H1 (cell line): ENCODE results near the gene RAPGEF5. TPM values are rescaled to one million over a fixed set of nuclear protein-coding genes. Genes with fewer than 3 reads are reported as not detected.
A peak's percentile ranks its signal among the peaks of the same experiment; 100 is the strongest.

Experiments
- CTCF ChIA-PET: fragments of 300-600 bp; sonication (Branson Sonifier 250); formaldehyde crosslinking; loops from one replicate; lab custom pipeline; 2021; ENCODE audit not compliant: partially characterized antibody; lab: Charles Lee
- POLR2A ChIA-PET: fragments of 300-600 bp; sonication (Branson Sonifier 250); formaldehyde crosslinking; loops from one replicate; lab custom pipeline; 2021; ENCODE audit warnings: inconsistent platforms; ENCODE audit not compliant: partially characterized antibody; lab: Charles Lee
- DNase-seq, 2 experiments: peaks; one replicate each; pipeline versions ENCODE4 v3.0.0 to v3.0.0-alpha.2; 2010 to 2022; ENCODE audit warnings: low spot score in 2 of 2, low read depth in 1 of 2, mixed read lengths in 1 of 2
- FAIRE-seq: peaks from 2 replicates; lab custom pipeline; 2011; peaks lifted over from hg19 to GRCh38; lab: Jason Lieb, UNC
- H2AFZ ChIP-seq: 2 replicates; pipeline ENCODE4 v1.8.1; 2012; ENCODE audit warnings: low read length, inconsistent platforms
- H2AK5ac ChIP-seq: 2 replicates; pipeline ENCODE4 v1.6.1; 2013; ENCODE audit warnings: low read depth, low read length
- H2BK120ac ChIP-seq: replicated peaks from 2 replicates; pipeline ENCODE3; 2013; ENCODE audit warnings: low read depth, low read length, inconsistent platforms
- H2BK12ac ChIP-seq: 2 replicates; pipeline ENCODE4 v1.6.1; 2013; ENCODE audit warnings: low read depth, low read length
- H2BK15ac ChIP-seq: 2 replicates; pipeline ENCODE4 v1.6.1; 2013; ENCODE audit warnings: low read length
- H2BK20ac ChIP-seq: 2 replicates; pipeline ENCODE4 v1.6.1; 2013; ENCODE audit warnings: low read length
- H2BK5ac ChIP-seq: 2 replicates; pipeline ENCODE4 v1.6.1; 2013; ENCODE audit warnings: low read depth, low read length
- H3K14ac ChIP-seq: 2 replicates; pipeline ENCODE4 v1.6.1; 2013; ENCODE audit warnings: inconsistent platforms; ENCODE audit not compliant: insufficient read length
- H3K18ac ChIP-seq: 2 replicates; pipeline ENCODE4 v1.6.1; 2013; ENCODE audit warnings: low read length; ENCODE audit errors: extremely low read depth
- H3K23ac ChIP-seq: 2 replicates; pipeline ENCODE4 v1.6.1; 2013; ENCODE audit warnings: inconsistent platforms; ENCODE audit not compliant: insufficient read length
- H3K23me2 ChIP-seq: 2 replicates; pipeline ENCODE4 v1.6.1; 2013; ENCODE audit warnings: low read depth, low read length
- H3K27ac ChIP-seq: 2 replicates; pipeline ENCODE4 v1.6.1; 2011; ENCODE audit warnings: low read depth, low read length, inconsistent platforms
- H3K27me3 ChIP-seq, 4 experiments: replicated peaks in 1 of 4; 1 replicate in 1 of 4; 2 replicates in 3 of 4; pipeline versions ENCODE4 v1.6.1 to v1.8.1; 2011 to 2013; ENCODE audit warnings: low read length in 3 of 4, mild to moderate bottlenecking in 3 of 4, inconsistent platforms in 2 of 4, mixed read lengths in 2 of 4, moderate library complexity in 1 of 4; ENCODE audit not compliant: control insufficient read depth in 3 of 4, insufficient read depth in 3 of 4; ENCODE audit errors: extremely low read depth in 1 of 4
- H3K36me3 ChIP-seq, 4 experiments: 2 replicates each; pipeline versions ENCODE4 v1.6.1 to v1.8.1; 2011 to 2013; ENCODE audit warnings: mild to moderate bottlenecking in 4 of 4, low read length in 3 of 4, moderate library complexity in 2 of 4, control low read depth in 1 of 4, inconsistent platforms in 1 of 4; ENCODE audit not compliant: insufficient read depth in 4 of 4, control insufficient read depth in 2 of 4
- H3K4ac ChIP-seq: replicated peaks from 2 replicates; pipeline ENCODE3; 2013; ENCODE audit warnings: low read length, low read depth, mixed read lengths, inconsistent platforms; ENCODE audit not compliant: insufficient read length
- H3K4me1 ChIP-seq, 4 experiments: replicated peaks in 1 of 4; 1 replicate in 1 of 4; 2 replicates in 3 of 4; pipeline versions ENCODE4 v1.6.1 to v1.8.1; 2011 to 2013; ENCODE audit warnings: low read length in 3 of 4, inconsistent platforms in 2 of 4, mixed read lengths in 1 of 4; ENCODE audit not compliant: insufficient read depth in 4 of 4, control insufficient read depth in 3 of 4
- H3K4me2 ChIP-seq, 2 experiments: 2 replicates each; pipeline versions ENCODE4 v1.6.1 to v1.8.1; 2011 to 2013; ENCODE audit warnings: low read depth in 2 of 2, low read length in 2 of 2, control low read depth in 1 of 2, inconsistent platforms in 1 of 2, mild to moderate bottlenecking in 1 of 2; ENCODE audit not compliant: insufficient read depth in 1 of 2
- H3K4me3 ChIP-seq, 4 experiments: fragments of 200-600, 300-600 bp in 1 of 4; sonication (generic), shearing (Covaris generic), sonication (Bioruptor Twin) in 1 of 4; 2 replicates each; pipeline versions ENCODE4 v1.5.1 to v1.8.1; 2011 to 2016; ENCODE audit warnings: low read length in 4 of 4, low read depth in 3 of 4, control low read depth in 2 of 4, inconsistent platforms in 2 of 4, mild to moderate bottlenecking in 2 of 4, mixed read lengths in 1 of 4, moderate library complexity in 1 of 4; ENCODE audit not compliant: insufficient read depth in 2 of 4; ENCODE audit errors: extremely low read depth in 1 of 4
- H3K56ac ChIP-seq: replicated peaks from 2 replicates; pipeline ENCODE3; 2013; ENCODE audit warnings: low read depth, mild to moderate bottlenecking, mixed read lengths, low read length, inconsistent platforms; ENCODE audit not compliant: insufficient read length
- H3K79me1 ChIP-seq: 2 replicates; pipeline ENCODE4 v1.6.1; 2013; ENCODE audit warnings: low read depth, low read length, control low read depth
- H3K79me2 ChIP-seq, 2 experiments: 2 replicates each; pipeline versions ENCODE4 v1.6.1 to v1.8.1; 2012 to 2013; ENCODE audit warnings: low read length in 2 of 2, mild to moderate bottlenecking in 2 of 2, inconsistent platforms in 1 of 2; ENCODE audit not compliant: insufficient read depth in 2 of 2, control insufficient read depth in 1 of 2
- H3K9ac ChIP-seq, 4 experiments: replicated peaks in 1 of 4; 1 replicate in 1 of 4; 2 replicates in 3 of 4; pipeline versions ENCODE4 v1.6.1 to v1.8.1; 2011 to 2013; ENCODE audit warnings: low read depth in 3 of 4, low read length in 3 of 4, control low read depth in 2 of 4, mild to moderate bottlenecking in 2 of 4, moderate library complexity in 2 of 4, inconsistent platforms in 1 of 4; ENCODE audit errors: extremely low read depth in 1 of 4
- H3K9me3 ChIP-seq, 2 experiments: 2 replicates each; pipeline versions ENCODE4 v1.6.1 to v1.8.1; 2012 to 2013; ENCODE audit warnings: mild to moderate bottlenecking in 2 of 2, moderate library complexity in 2 of 2, control low read depth in 1 of 2, inconsistent platforms in 1 of 2, low read depth in 1 of 2, low read length in 1 of 2, mixed read lengths in 1 of 2; ENCODE audit not compliant: insufficient read depth in 2 of 2
- H4K20me1 ChIP-seq, 2 experiments: replicated peaks in 1 of 2; 2 replicates each; pipeline versions ENCODE3 to v1.8.1; 2011 to 2013; ENCODE audit warnings: inconsistent platforms in 2 of 2, low read length in 2 of 2, mild to moderate bottlenecking in 1 of 2; ENCODE audit not compliant: insufficient read depth in 2 of 2, control insufficient read depth in 1 of 2
- H4K5ac ChIP-seq: 2 replicates; pipeline ENCODE4 v1.6.1; 2013; ENCODE audit warnings: low read length, low read depth, mixed read lengths, inconsistent platforms; ENCODE audit not compliant: insufficient read length
- H4K8ac ChIP-seq: 2 replicates; pipeline ENCODE4 v1.8.0; 2013; ENCODE audit warnings: mild to moderate bottlenecking, moderate library complexity, low read length, inconsistent platforms; ENCODE audit not compliant: insufficient read depth; ENCODE audit errors: extremely low read depth
- H4K91ac ChIP-seq: replicated peaks from 2 replicates; pipeline ENCODE3; 2013; ENCODE audit warnings: low read length, mixed read lengths, inconsistent platforms; ENCODE audit not compliant: insufficient read length
- BACH1 ChIP-seq: IDR thresholded peaks from 2 replicates; pipeline ENCODE4 v1.6.1; 2012; ENCODE audit warnings: low read length, improper control_type of control experiment
- CHD1 ChIP-seq: IDR thresholded peaks from 2 replicates; pipeline ENCODE4 v1.6.1; 2012; ENCODE audit warnings: low read depth, low read length, improper control_type of control experiment
- PHF8 ChIP-seq: fragments of 200-600 bp; sonication (generic); conservative IDR thresholded peaks from 2 replicates; pipeline ENCODE4 v1.7.1; 2012; ENCODE audit warnings: low read depth, mild to moderate bottlenecking, inconsistent platforms, low read length, moderate library complexity
- RBBP5 ChIP-seq: IDR thresholded peaks from 2 replicates; pipeline ENCODE4 v1.7.1; 2012; ENCODE audit warnings: low read depth, mild to moderate bottlenecking, inconsistent platforms, low read length, moderate library complexity, borderline replicate concordance
- RFX5 ChIP-seq: IDR thresholded peaks from 2 replicates; pipeline ENCODE4 v1.6.1; 2011; ENCODE audit warnings: low read depth, low read length, improper control_type of control experiment, borderline replicate concordance
- SP4 ChIP-seq: IDR thresholded peaks from 2 replicates; pipeline ENCODE4 v1.6.1; 2012; ENCODE audit warnings: low read length, inconsistent platforms
- TBP ChIP-seq: IDR thresholded peaks from 2 replicates; pipeline ENCODE4 v1.6.1; 2011; ENCODE audit warnings: low read depth, low read length, improper control_type of control experiment
- USF2 ChIP-seq: IDR thresholded peaks from 2 replicates; pipeline ENCODE4 v1.6.1; 2011; ENCODE audit warnings: low read length, improper control_type of control experiment
- WGBS, 2 experiments: shearing (Covaris generic) in 1 of 2; methylation state at CpG; one replicate each; pipeline versions ENCODE4 v1.1.6 to v1.1.7; 2013 to 2015; ENCODE audit warnings: low lambda C conversion rate in 2 of 2, mixed read lengths in 2 of 2, inconsistent platforms in 1 of 2, low coverage in 1 of 2, missing lambda C conversion rate in 1 of 2; ENCODE audit not compliant: insufficient replicate concordance in 2 of 2, insufficient coverage in 1 of 2, insufficient read length in 1 of 2; ENCODE audit errors: extremely low coverage in 1 of 2, missing lambda C conversion rate in 1 of 2; 5-methylcytosine and 5-hydroxymethylcytosine counted together
- polyA plus RNA-seq, 7 experiments: library from polyadenylated mRNA; depleted of rRNA in 3 of 7; stranded (reverse) in 5 of 7; unstranded in 2 of 7; fragments of >200 nt in 5 of 7; fragments of 200-250 nt in 2 of 7; gene quantifications; 1 replicate in 5 of 7; 2 replicates in 1 of 7; 4 replicates in 1 of 7; pipeline versions ENCODE4 v1.2.1 to v1.2.3, GENCODE V29; 2011 to 2013; ENCODE audit warnings: missing spikeins in 2 of 7, mixed read lengths in 2 of 7
- total RNA-seq: library from RNA; stranded (reverse); fragmentation: NEBNext Ultra II Directional; extraction: Animal tissue kit (Norgen Biotek cat#: 25700); gene quantifications from 2 replicates; pipeline ENCODE4 v1.2.1, GENCODE V29; 2021
- TF ChIP-seq, protein P1 (sequence below), 3 experiments: IDR thresholded peaks; 1 replicate in 2 of 3; 2 replicates in 1 of 3; pipeline versions ENCODE4 v1.5.1 to v1.6.1; 2011; ENCODE audit warnings: low read length in 3 of 3, mild to moderate bottlenecking in 3 of 3, inconsistent platforms in 2 of 3, low read depth in 1 of 3, moderate library complexity in 1 of 3; ENCODE audit not compliant: insufficient read depth in 1 of 3; ENCODE audit errors: control extremely low read depth in 1 of 3

Gene RAPGEF5
- total and polyA plus RNA-seq, 2 of the 8 experiments (the other 6 are each of a cell fraction or from before 2014, with no cell fraction given) = 4.4 to 22.9 TPM

DNA sequence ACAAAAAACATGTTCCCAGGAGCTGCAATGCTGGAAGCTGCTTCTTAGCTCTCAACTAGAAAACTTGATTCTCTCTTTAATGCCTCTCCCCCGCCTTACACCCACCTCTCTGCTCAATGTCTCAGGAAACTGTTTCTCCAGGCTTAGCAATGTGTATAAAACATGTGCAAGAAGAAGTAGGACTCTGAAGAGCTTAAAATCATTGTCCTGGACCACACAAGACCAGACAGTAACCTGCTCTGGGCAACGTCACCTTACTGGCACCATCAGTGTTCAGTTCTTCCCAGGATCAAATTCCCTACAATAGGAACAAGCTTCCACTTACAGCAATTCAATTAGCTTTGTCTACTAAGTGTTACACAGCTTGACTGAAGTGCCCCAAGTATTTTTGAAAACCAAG, 104.9 kb downstream of the RAPGEF5 start:
- Histone ChIP-seq H3K23me2 (no peaks in the 10 kb centered on the region), H3K9me3 (no peaks in the 10 kb centered on the region), H3K4ac (no peak overlapping the region), H3K27me3 (no peaks in the 10 kb centered on the region), H2BK120ac (no peak overlapping the region), H2AFZ (no peak overlapping the region), H3K79me2 (no peaks in the 10 kb centered on the region), H2AK5ac (no peak overlapping the region), H4K8ac (no peak overlapping the region), H3K4me3 (no peak overlapping the region), H3K4me1 (peaks cover 2 to 20% (median 12%) of the 10 kb centered on the region in 4 experiments; a peak in 6 of 7 replicates), H2BK12ac (no peak overlapping the region), H2BK15ac (no peak overlapping the region), H3K23ac (no peak overlapping the region), H3K36me3 (no peaks in the 10 kb centered on the region), H2BK5ac (no peak overlapping the region), H3K27ac (no peak overlapping the region), H2BK20ac (no peak overlapping the region), H3K18ac (no peak overlapping the region), H4K91ac (no peak overlapping the region), H3K9ac (no peak overlapping the region), H4K20me1 (no peaks in the 10 kb centered on the region), H4K5ac (no peak overlapping the region), H3K79me1 (no peaks in the 10 kb centered on the region), H3K56ac (no peak overlapping the region), H3K4me2 (no peak overlapping the region), H3K14ac (no peak overlapping the region)
- 91% methylated on average over 2 of the region's 2 CpGs; no CpG with 5 or more reads in 1 of the 2 experiments for WGBS, 2 experiments
- ChIA-PET POLR2A (no interaction called here), CTCF (interaction anchor here (0.7 to 2.1 kb wide), 4 partner anchors 10 to 142 kb away, joined by 3 to 5 read pairs (median 4); no protein-coding TSS in a partner anchor)
- no peak for TF ChIP-seq PHF8
- TF ChIP-seq, protein P1, sequence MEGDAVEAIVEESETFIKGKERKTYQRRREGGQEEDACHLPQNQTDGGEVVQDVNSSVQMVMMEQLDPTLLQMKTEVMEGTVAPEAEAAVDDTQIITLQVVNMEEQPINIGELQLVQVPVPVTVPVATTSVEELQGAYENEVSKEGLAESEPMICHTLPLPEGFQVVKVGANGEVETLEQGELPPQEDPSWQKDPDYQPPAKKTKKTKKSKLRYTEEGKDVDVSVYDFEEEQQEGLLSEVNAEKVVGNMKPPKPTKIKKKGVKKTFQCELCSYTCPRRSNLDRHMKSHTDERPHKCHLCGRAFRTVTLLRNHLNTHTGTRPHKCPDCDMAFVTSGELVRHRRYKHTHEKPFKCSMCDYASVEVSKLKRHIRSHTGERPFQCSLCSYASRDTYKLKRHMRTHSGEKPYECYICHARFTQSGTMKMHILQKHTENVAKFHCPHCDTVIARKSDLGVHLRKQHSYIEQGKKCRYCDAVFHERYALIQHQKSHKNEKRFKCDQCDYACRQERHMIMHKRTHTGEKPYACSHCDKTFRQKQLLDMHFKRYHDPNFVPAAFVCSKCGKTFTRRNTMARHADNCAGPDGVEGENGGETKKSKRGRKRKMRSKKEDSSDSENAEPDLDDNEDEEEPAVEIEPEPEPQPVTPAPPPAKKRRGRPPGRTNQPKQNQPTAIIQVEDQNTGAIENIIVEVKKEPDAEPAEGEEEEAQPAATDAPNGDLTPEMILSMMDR (IDR thresholded peaks at IDR 0.05; ENCODE audit: control extremely low read depth in 1 of 3, insufficient read depth in 1 of 3, low read depth in 1 of 3, low read length in 3 of 3) = no peak
- no peak for TF ChIP-seq BACH1
- no peak for TF ChIP-seq CHD1
- TF ChIP-seq USF2 = no peak
- no peak for TF ChIP-seq TBP
- no peak for TF ChIP-seq RBBP5
- TF ChIP-seq RFX5 = no peak
- no peak for TF ChIP-seq SP4
- no peak for DNase-seq
- peak; percentile 19 for FAIRE-seq
